Fibroblast of the aortic adventitia (primary cell): ENCODE data around the gene KLHL18. TPM values are rescaled to one million over a fixed set of nuclear protein-coding genes. Genes with fewer than 3 reads are reported as not detected.
"Not testable (repeated sequence)": the region's sequence is repeated elsewhere in the genome, so short reads cannot be mapped to it uniquely, and the experiment has no call there.

Experiments used
- DNase-seq: peaks from one replicate; pipeline ENCODE4 v3.0.0-alpha.2; 2010; ENCODE audit warnings: low read depth
- H3K4me3 ChIP-seq: 2 replicates; pipeline ENCODE4 v1.5.1; 2011; ENCODE audit warnings: low read depth, mild to moderate bottlenecking, control low read depth, low read length, moderate library complexity
- total RNA-seq: library from RNA; depleted of rRNA; stranded (reverse); fragments of >200 nt; gene quantifications from 2 replicates; pipeline ENCODE4 v1.2.3, GENCODE V29; 2012; ENCODE audit warnings: low replicate concordance
- TF ChIP-seq, protein P1 (sequence below): IDR thresholded peaks from 2 replicates; pipeline ENCODE4 v1.5.1; 2011; ENCODE audit warnings: mild to moderate bottlenecking, low read length, control low read depth, inconsistent platforms; ENCODE audit not compliant: insufficient read depth

The KLHL18 gene
- total RNA-seq, 1 donor, result 12.9 TPM

GRCh38 chr3:47247131-47248064 is 35.3 kb upstream of the KLHL18 start:
- no peak for DNase-seq
- no peak overlapping the region for H3K4me3 ChIP-seq
- TF ChIP-seq, protein P1, sequence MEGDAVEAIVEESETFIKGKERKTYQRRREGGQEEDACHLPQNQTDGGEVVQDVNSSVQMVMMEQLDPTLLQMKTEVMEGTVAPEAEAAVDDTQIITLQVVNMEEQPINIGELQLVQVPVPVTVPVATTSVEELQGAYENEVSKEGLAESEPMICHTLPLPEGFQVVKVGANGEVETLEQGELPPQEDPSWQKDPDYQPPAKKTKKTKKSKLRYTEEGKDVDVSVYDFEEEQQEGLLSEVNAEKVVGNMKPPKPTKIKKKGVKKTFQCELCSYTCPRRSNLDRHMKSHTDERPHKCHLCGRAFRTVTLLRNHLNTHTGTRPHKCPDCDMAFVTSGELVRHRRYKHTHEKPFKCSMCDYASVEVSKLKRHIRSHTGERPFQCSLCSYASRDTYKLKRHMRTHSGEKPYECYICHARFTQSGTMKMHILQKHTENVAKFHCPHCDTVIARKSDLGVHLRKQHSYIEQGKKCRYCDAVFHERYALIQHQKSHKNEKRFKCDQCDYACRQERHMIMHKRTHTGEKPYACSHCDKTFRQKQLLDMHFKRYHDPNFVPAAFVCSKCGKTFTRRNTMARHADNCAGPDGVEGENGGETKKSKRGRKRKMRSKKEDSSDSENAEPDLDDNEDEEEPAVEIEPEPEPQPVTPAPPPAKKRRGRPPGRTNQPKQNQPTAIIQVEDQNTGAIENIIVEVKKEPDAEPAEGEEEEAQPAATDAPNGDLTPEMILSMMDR, result no peak

- peak; percentile 34 for DNase-seq
- H3K4me3 ChIP-seq, result no peak overlapping the region
- TF ChIP-seq, protein P1, result peak; percentile 27
These were observed 32.3 kb upstream of the KLHL18 start for GRCh38 chr3:47250309-47251060.

- not testable (repeated sequence) for H3K4me3 ChIP-seq, DNase-seq
These were observed 31.7 kb upstream of the KLHL18 start for GRCh38 chr3:47251085-47251484.

- no peak overlapping the region for H3K4me3 ChIP-seq
- no peak for DNase-seq
- TF ChIP-seq, protein P1, result no peak
These were observed 31.1 kb upstream of the KLHL18 start for GRCh38 chr3:47251689-47252088.

DNA sequence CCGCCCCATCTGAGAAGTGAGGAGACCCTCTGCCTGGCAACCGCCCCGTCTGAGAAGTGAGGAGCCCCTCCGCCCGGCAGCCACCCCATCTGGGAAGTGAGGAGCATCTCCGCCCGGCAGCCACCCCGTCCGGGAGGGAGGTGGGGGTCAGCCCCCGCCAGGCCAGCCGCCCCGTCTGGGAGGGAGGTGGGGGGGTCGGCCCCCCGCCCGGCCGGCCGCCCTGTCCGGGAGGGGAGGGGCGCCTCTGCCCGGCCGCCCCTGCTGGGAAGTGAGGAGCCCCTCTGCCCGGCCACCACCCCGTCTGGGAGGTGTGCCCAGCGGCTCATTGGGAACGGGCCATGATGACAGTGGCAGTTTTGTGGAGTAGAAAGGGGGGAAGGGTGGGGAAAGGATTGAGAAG is 26.4 kb upstream of the KLHL18 start:
- DNase-seq, H3K4me3 ChIP-seq: not testable (repeated sequence)

GRCh38 chr3:47259114-47259513 is 23.6 kb upstream of the KLHL18 start:
- no peak overlapping the region for H3K4me3 ChIP-seq
- no peak for DNase-seq
- TF ChIP-seq, protein P1, result no peak

GRCh38 chr3:47260605-47261004 is 22.1 kb upstream of the KLHL18 start:
- no peak overlapping the region for H3K4me3 ChIP-seq
- no peak for DNase-seq
- TF ChIP-seq, protein P1, result no peak
